HG03103 (cell line): ENCODE measurements around the gene LRRC39.

ENCODE experiments used
- ATAC-seq: cut with Tn5 transposase; IDR thresholded peaks from one replicate; pipeline ENCODE4 v1.9.1; 2021; ENCODE audit warnings: low read depth; ENCODE audit not compliant: unreplicated experiment

The LRRC39 gene

GRCh38 chr1:100151679-100152078 lies 26.4 kb downstream of the LRRC39 start:
- no peak for ATAC-seq

GRCh38 chr1:100147875-100148274 lies 30.2 kb downstream of the LRRC39 start:
- no peak for ATAC-seq

- no peak for ATAC-seq
Measured at GRCh38 chr1:100146958-100147357, 31.1 kb downstream of the LRRC39 start.

- ATAC-seq: no peak
Measured at GRCh38 chr1:100145116-100145515, 32.9 kb downstream of the LRRC39 start.

- no peak for ATAC-seq
Measured at GRCh38 chr1:100142343-100142742, 35.7 kb downstream of the LRRC39 start.

- no peak for ATAC-seq
Measured at GRCh38 chr1:100141192-100141591, 36.9 kb downstream of the LRRC39 start.

- ATAC-seq: no peak
Measured at GRCh38 chr1:100137602-100138001, 40.5 kb downstream of the LRRC39 start.

- no peak for ATAC-seq
Measured at GRCh38 chr1:100134872-100135271, 43.2 kb downstream of the LRRC39 start.

GRCh38 chr1:100132566-100133477 lies 45.2 kb downstream of the LRRC39 start, which contains the start of the genes SASS6 and TRMT13:
TSS of gene SASS6 (minus strand) at chr1:100132930. CDS start at chr1:100132814, 116 bp downstream.
TSS of gene TRMT13 (plus strand) at chr1:100133163. CDS start at chr1:100133169, 6 bp downstream.
- peak; percentile 81 for ATAC-seq

- no peak for ATAC-seq
Measured at GRCh38 chr1:100131623-100132022, 46.4 kb downstream of the LRRC39 start.

- no peak for ATAC-seq
Measured at GRCh38 chr1:100130552-100131077, 47.4 kb downstream of the LRRC39 start.

GRCh38 chr1:100127226-100127625 lies 50.8 kb downstream of the LRRC39 start:
- no peak for ATAC-seq

- ATAC-seq: no peak
Measured at GRCh38 chr1:100122177-100122576, 55.9 kb downstream of the LRRC39 start.

- no peak for ATAC-seq
Measured at GRCh38 chr1:100115524-100115923, 62.5 kb downstream of the LRRC39 start.

- ATAC-seq: no peak
Measured at GRCh38 chr1:100109554-100110066, 68.4 kb downstream of the LRRC39 start.

- no peak for ATAC-seq
Measured at GRCh38 chr1:100107696-100108095, 70.4 kb downstream of the LRRC39 start.

- no peak for ATAC-seq
Measured at GRCh38 chr1:100101564-100101963, 76.5 kb downstream of the LRRC39 start.

- no peak for ATAC-seq
Measured at GRCh38 chr1:100100202-100100601, 77.9 kb downstream of the LRRC39 start.
